ENCODE measurements around the gene PANX2. TPM values are rescaled to one million over a fixed set of nuclear protein-coding genes. Genes with fewer than 3 reads are reported as not detected.

Gene PANX2
- total and polyA plus RNA-seq, 2 experiments from 2014 or later = 2.8 to 5.1 TPM

GRCh38 chr22:50178871-50179869 is 8.6 kb downstream of the PANX2 start (continued):
- TF ChIP-seq ZNF462 (CRISPR knock-in tag; IDR thresholded peaks at IDR 0.05) (no peak), EZH2 (IDR thresholded peaks at IDR 0.05; ENCODE audit: low read depth, unreplicated experiment) (no peak), EZH2phosphoT487 (IDR thresholded peaks at IDR 0.05; ENCODE audit: unreplicated experiment) (no peak), CREB1 (CRISPR knock-in tag; IDR thresholded peaks at IDR 0.05; ENCODE audit: low read depth) (no peak), NANOG (IDR thresholded peaks at IDR 0.05; ENCODE audit: borderline replicate concordance) (no peak)

DNA sequence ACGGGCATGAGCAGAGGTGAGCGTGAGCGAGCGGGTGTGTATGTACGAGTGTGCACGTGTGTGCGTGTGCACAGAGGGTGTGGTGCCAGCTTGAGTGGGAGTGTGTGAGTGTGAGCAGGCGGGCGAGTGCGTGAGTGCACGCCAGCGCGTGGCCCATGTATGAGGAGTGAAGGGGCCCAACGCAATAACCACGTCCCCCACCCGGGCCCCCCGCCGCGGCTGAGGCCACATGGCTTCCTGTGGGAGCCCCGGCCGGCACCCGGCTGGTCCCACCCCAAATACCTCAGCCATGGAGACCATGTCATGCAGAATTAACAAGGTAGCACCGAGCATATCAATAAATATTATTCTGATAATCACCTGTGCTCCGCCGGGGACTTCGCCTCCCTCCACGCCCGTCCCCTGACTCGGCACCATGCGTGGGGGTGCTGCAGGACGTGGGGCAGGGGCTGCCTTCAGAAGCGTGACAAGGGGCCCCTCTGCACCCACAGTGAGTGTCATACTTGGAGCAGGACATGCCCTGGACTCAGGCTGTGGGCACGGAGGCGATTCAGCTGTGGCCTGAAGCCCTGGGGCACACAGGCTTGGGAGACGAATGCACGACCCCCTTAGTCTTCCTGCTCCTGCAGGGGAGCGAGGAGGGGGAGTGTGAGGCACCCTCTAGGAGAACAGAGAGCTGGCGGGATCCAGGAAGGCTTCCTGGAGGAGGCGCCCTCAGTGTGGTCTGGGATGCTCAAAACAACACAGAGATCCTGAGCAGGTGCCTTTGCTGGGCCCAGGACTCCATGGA is 9.6 kb downstream of the PANX2 start:
- no peak for DNase-seq (ENCODE audit: low spot score)
- Histone ChIP-seq H3K9me2 (ENCODE audit: insufficient read depth) (no peaks in the 10 kb centered on the region), H3K4me2 (no peak overlapping the region), H3K4me1 (ENCODE audit: insufficient read depth) (peaks cover 9% of the 10 kb centered on the region), H3K4me3 (no peak overlapping the region), H4K20me1 (replicated peaks; ENCODE audit: insufficient read depth) (no peaks in the 10 kb centered on the region), H3K27ac (ENCODE audit: low read depth) (no peak overlapping the region), H2AFZ (no peak overlapping the region), H3K79me2 (replicated peaks; ENCODE audit: insufficient read depth) (no peaks in the 10 kb centered on the region), H3F3A (replicated peaks; ENCODE audit: low read depth) (no peaks in the 10 kb centered on the region), H3K27me3 (ENCODE audit: insufficient read depth) (0 out of 2 replicates have a peak, but pooled peaks cover 10% of the 10 kb centered on the region), H3K36me3 (ENCODE audit: insufficient read depth) (no peaks in the 10 kb centered on the region)
- H3K9me3 Mint-ChIP-seq = no peaks in the 10 kb centered on the region
- peaks cover 17% of the 10 kb centered on the region for H3K27me3 Mint-ChIP-seq (ENCODE audit: insufficient read depth, low read depth, poor library complexity)
- H3K27ac Mint-ChIP-seq = no peak overlapping the region
- no peak for ATAC-seq
- H3K4me3 Mint-ChIP-seq = no peak overlapping the region; the same call in 2 of the 3 replicates
- H3K36me3 Mint-ChIP-seq (ENCODE audit: low read depth) = peaks cover 4% of the 10 kb centered on the region; the same call in 1 of the 3 replicates
- H3K4me1 Mint-ChIP-seq = peaks cover 9% of the 10 kb centered on the region
- TF ChIP-seq ZNF114 (CRISPR knock-in tag; IDR thresholded peaks at IDR 0.05) (no peak), POLR2AphosphoS5 (IDR thresholded peaks at IDR 0.05; ENCODE audit: low read depth) (no peak), ETS1 (IDR thresholded peaks at IDR 0.05) (no peak), ZNF331 (CRISPR knock-in tag; IDR thresholded peaks at IDR 0.05; ENCODE audit: low read depth) (no peak), EZH2phosphoT487 (IDR thresholded peaks at IDR 0.05; ENCODE audit: unreplicated experiment) (no peak), CREB1 (CRISPR knock-in tag; IDR thresholded peaks at IDR 0.05; ENCODE audit: low read depth) (no peak)
